Gastrocnemius medialis (tissue), 4 donors: ENCODE data around the gene ADGRL3.

Experiments used
- POLR2A ChIP-seq, 2 donors: fragments of 450-650 bp; IDR thresholded peaks; one replicate each; pipeline ENCODE4 v1.6.1; 2017; ENCODE audit warnings: antibody characterized with exemption in 2 of 2, mild to moderate bottlenecking in 2 of 2, moderate library complexity in 2 of 2
- TF ChIP-seq, protein P1 (sequence below), 5 experiments: fragments of 450-650 bp in 3 of 5; fragments of 200-600 bp in 2 of 5; sonication (generic) in 2 of 5; IDR thresholded peaks in 4 of 5; conservative IDR thresholded peaks in 1 of 5; 1 replicate in 4 of 5; 2 replicates in 1 of 5; pipeline ENCODE4 v1.5.1; 2016 to 2019; ENCODE audit warnings: antibody characterized with exemption in 5 of 5, mild to moderate bottlenecking in 3 of 5, moderate library complexity in 3 of 5

- TF ChIP-seq, protein P1, sequence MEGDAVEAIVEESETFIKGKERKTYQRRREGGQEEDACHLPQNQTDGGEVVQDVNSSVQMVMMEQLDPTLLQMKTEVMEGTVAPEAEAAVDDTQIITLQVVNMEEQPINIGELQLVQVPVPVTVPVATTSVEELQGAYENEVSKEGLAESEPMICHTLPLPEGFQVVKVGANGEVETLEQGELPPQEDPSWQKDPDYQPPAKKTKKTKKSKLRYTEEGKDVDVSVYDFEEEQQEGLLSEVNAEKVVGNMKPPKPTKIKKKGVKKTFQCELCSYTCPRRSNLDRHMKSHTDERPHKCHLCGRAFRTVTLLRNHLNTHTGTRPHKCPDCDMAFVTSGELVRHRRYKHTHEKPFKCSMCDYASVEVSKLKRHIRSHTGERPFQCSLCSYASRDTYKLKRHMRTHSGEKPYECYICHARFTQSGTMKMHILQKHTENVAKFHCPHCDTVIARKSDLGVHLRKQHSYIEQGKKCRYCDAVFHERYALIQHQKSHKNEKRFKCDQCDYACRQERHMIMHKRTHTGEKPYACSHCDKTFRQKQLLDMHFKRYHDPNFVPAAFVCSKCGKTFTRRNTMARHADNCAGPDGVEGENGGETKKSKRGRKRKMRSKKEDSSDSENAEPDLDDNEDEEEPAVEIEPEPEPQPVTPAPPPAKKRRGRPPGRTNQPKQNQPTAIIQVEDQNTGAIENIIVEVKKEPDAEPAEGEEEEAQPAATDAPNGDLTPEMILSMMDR (IDR thresholded peaks at IDR 0.05 in 4 of 5, conservative IDR thresholded peaks at IDR 0.05 in 1 of 5): no peak
- TF ChIP-seq POLR2A (IDR thresholded peaks at IDR 0.05): no peak
Observed at GRCh38 chr4:61837395-61837794, 637.3 kb downstream of the ADGRL3 start.
